HG02852 (cell line): Measurements from ENCODE around the gene HRH1.
"Not testable (repeated sequence)": the region's sequence is repeated elsewhere in the genome, so short reads cannot be mapped to it uniquely, and the experiment has no call there.

Source experiments
- ATAC-seq: cut with Tn5 transposase; IDR thresholded peaks from one replicate; pipeline ENCODE4 v1.9.1; 2021; ENCODE audit warnings: mild to moderate bottlenecking, moderate library complexity; ENCODE audit not compliant: unreplicated experiment

Gene HRH1

DNA sequence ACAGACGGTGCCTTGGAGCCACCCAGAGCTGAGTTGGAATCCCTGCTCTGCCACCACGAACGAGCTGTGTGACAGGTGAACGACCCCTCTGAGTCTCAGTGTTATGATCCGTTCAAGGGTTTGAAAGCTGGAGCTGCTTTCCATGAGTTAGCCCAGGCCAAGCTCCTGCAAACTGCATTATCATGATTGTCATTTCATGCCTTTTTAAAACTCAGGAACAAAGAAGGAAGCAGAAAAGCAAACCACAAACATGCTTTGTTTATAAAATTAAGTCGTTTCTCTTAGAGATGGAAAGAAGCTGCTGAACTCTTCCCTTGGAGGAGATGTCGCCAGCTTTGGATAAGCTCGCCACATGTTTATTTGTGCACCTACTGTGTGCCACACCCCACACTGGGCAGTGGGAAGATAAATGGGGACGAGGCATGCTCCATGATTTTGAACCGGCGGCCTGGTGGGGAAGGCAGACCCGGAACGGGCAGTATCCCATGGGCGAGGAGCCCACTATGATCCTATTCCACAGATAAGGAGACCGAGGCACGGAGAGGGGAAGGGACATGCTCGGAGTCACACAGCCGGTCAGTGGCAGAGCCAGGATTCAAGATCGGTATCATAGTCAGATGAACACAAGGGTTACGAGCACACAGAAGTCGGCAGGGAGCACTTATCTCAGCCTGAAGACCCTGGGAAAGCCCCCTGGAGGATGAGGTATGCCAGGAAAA is 15.9 kb downstream of the HRH1 start:
- ATAC-seq, result no peak

- no peak for ATAC-seq
Observed at GRCh38 chr3:11172096-11172690, 17.9 kb downstream of the HRH1 start.

DNA sequence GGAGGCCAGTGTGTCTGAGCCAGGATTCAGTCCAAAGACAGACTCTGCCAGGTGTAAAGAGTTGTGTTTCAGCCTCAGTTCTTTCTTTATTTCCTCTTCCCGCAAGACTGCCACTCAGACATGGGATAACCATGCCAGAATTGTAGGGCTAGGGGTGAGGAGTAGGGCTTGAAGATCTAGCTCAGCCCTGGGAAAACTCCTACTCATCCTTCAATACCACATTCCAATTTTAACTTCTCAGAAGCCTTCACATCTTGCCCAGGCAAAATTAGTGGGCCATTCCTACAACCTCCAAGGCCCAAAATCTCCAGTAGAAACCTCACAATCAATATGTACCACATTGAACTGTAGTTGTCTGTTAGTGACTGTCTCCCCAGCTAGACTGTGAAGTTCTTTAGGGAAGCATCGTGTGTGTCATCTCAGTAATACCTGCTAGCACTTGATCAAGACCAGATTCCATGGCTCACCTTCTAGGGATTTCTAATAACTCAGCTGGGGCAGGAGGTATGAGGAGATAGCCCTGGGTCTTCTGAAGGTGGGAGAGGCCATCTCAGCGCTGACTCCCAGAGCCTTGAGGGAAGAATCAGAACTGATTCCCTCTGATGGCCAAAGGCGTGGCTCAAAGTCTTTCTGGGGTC is 19.7 kb downstream of the HRH1 start:
- no peak for ATAC-seq

DNA sequence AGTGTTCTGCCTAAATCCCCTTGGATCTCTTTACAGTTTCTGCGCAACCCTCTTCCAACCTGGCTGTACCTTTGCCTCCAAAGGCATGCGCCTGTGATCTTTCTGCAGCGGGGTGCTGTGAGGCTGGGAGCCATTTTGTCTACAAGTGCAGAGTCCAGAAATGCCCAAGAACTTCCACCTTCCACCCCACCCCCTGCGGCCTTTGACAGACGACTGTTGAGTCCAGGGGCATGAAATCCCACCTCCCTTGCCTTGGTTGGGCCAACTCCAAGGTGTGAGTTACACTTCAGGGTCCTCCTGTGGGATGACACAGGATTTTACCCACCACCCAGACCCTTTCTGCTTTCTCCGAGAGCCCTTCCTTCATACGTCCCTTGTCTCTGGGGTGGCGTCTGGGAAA is 24.1 kb downstream of the HRH1 start:
- ATAC-seq, result no peak

DNA sequence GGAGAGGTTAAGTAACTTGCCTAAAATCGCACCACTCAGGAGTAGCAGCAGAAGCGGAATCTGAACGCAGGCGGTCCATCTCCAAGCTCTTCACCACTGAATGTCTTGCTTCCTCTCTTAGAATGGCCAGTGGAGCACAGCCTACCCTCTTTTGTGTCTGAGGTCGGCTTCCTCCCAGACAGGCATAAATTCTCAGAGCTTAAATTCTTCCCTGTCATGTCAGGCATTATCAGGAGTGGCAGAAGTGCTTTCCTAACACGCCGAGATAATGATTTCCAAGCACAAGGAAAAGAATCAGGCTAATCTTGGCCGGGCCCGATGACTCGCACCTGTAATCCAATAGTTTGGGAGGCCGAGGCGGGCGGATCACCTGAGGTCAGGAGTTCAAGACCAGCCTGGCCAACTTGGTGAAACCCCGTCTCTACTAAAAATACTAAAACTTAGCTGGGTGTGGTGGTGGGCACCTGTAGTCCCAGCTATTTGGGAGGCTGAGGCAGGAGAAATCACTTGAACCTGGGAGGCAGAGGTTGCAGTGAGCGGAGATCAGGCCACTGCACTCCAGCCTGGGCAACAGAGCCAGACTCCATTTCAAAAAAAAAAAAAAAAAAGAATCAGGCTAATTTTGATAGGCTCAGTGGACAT is 30.2 kb downstream of the HRH1 start:
- ATAC-seq, result not testable (repeated sequence)

GRCh38 chr3:11185144-11185543 is 30.9 kb downstream of the HRH1 start:
- no peak for ATAC-seq

- no peak for ATAC-seq
Observed at GRCh38 chr3:11185564-11186317, 31.4 kb downstream of the HRH1 start.

GRCh38 chr3:11186318-11186692 is 32.0 kb downstream of the HRH1 start:
- no peak for ATAC-seq

DNA sequence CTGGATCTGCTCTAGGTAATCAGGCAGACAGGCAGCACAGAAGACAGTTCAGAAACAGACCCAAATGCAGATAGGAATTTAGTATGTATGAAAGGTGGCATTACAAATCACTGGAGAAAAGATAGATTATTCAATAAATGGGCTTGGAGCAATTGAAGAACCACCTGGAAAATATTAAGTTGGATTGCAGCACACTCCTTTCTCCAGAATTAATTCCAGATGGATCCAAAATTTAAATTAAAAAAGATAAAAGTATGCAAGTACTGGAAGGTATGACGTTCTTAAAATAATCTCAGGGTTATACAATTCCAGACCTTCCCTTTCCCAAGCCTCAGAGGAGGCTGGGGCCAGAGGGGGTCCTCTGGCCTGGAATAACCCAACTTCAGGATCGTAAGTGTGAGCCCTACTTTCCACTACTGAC is 32.5 kb downstream of the HRH1 start:
- no peak for ATAC-seq

- no peak for ATAC-seq
Observed at GRCh38 chr3:11187681-11188080, 33.4 kb downstream of the HRH1 start.

DNA sequence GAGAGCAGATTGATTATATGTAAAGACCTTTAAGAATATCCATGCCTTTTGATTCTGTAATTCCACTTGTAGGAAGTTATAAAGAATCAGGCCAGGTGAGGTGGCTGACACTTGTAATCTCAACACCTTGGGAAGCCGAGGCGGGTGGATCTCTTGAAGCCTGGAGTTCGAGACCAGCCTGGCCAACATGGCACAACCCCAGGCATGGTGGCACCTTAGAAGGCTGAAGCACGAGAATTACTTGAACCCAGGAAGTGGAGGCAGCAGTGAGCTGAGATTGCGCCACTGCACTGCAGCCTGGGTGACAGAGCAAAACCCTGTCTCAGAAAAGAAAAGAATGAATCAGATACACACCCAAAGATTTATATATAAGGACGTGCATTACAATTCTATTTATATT is 33.9 kb downstream of the HRH1 start:
- ATAC-seq, result no peak

DNA sequence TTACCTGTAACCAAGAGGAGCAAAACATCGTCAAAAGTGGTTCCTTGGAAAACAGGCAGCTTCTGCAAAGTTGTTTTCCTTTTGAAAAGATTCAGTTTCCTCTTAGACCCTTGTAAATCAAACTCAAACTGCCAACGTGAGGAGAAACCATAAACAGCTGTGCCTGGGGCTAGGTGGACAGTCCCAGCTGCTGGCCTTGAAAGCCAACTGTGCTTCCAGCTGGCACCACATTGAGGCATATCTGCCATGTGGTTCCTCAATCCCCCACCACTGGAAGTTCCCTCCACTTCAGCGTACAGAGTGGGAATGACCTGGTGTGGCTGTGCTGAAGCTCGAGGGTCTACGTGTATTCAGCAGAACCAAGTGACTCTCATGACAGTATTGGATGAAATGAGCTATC is 40.9 kb downstream of the HRH1 start:
- ATAC-seq, result no peak

GRCh38 chr3:11195721-11196332 is 41.5 kb downstream of the HRH1 start:
- no peak for ATAC-seq

GRCh38 chr3:11197484-11197883 is 43.2 kb downstream of the HRH1 start:
- ATAC-seq, result no peak

DNA sequence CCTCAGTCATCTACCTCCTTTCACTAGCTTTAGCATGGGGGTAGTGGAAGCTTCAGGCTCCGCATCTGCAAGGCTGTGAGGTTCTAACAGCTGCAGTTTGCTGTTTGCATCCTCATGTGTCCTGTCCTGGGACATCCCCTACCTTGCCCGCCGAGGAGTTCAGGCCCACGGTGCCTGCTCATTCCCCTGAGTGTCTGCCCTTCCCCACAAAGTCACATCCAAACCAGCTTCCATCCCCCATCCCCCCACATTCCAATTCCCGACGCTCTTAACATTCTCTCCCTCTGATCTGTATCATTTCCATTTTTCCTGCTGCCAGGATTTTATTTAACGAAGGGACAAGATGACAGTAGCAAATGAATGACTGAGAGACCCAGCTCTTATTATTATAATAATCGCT is 43.8 kb downstream of the HRH1 start:
- no peak for ATAC-seq

DNA sequence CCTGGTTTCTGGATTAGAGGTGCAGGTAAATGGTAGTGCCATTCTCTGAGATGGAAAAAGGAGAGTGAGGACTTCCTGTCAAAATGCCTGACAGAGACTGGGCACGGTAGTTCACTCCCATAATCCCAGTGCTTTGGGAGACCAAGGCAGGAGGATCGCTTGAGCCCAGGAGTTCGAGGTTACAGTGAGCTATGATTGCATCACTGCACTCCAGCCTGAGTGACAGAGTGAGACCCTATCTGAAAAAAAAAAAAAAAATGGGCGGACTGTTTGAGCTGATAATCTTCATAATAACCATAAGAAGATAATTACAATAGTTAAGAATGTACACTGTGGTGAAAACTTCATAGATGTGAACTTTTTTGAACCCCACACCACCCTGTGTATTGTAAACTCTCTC is 44.2 kb downstream of the HRH1 start:
- no peak for ATAC-seq

DNA sequence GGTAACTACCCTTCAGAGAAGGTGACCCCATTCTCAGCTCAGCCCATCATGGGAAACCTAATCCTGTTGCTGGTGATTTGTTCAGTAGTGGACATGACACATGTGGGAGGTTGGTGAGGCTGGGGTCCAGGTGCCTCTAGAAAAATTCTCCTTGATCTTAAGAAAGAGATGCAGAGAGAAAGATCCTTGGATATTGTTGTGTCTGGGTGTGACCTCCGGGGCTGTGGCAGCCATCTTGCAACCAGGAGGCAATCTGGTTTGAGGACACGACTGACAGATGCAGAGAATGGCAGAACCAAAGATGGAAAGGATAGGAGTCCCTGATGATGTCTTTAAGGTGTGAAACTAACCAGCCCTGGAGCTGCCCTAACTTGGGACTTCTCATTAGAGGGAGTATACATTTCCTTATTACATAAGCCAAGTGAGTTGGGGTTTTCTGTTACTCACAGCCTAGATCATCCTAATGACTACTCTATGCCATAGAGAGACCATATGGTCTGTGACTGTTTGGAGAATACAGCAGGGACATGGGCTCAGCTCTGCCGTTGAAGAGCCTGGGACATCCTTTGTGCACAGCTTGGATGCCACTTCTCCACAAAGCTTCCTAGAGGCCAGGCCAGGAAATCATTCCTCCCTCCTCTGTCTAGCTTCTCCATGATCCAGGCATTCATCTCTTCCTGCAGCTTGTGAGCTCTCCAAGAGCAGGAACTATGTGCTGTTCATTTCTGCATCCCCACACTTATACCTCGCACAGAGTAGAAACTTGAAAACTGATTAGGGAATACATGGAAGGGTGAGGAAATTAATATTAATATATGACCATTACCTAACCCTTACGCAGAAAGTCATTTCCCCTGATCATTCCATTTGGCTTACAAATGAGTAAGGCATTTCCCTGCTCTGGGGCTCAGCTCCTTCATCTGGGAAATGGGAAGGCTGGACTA is 45.9 kb downstream of the HRH1 start:
- no peak for ATAC-seq

GRCh38 chr3:11201251-11202019 is 47.1 kb downstream of the HRH1 start:
- ATAC-seq, result no peak

DNA sequence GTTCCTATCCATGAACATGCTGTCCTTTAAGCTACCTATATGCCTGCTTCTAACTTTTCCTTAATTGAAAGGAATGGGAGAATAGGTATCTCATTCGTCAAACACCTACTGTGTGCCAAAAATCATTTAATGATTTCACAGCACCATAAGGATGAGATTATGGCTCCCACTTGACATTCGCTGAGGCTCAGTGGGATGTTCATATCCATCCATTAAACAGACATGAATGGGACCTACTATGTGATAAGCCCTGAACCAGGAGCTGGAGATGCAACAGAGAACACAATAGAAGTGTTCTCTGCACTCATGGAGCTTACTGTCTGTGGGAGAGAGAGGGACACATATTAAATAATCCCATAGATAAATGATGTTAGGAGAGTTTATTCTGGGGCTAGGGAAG is 49.7 kb downstream of the HRH1 start:
- no peak for ATAC-seq
